GM23338 (cell line): ENCODE measurements around the gene KCNIP2. TPM values are rescaled to one million over a fixed set of nuclear protein-coding genes. Genes with fewer than 3 reads are reported as not detected.

Source experiments
- ATAC-seq: fragments of 200-7000 bp; cut with Tn5 transposase; 3 replicates; pipeline ENCODE4 v1.9.1; 2020
- DNase-seq: peaks from one replicate; pipeline ENCODE4 v3.0.0-alpha.2; 2015; ENCODE audit warnings: low spot score
- H2AFZ ChIP-seq: fragments of 200-600 bp; sonication (generic); 2 replicates; pipeline ENCODE4 v1.8.0; 2016; ENCODE audit warnings: antibody characterized with exemption, mild to moderate bottlenecking, moderate library complexity
- H3F3A ChIP-seq: fragments of 200-600 bp; sonication (generic); replicated peaks from 2 replicates; pipeline ENCODE4 v1.8.0; 2017; ENCODE audit warnings: antibody characterized with exemption, mixed run types, low read depth
- H3K27ac ChIP-seq: fragments of 200-600 bp; sonication (generic); 2 replicates; pipeline ENCODE4 v1.6.1; 2016; ENCODE audit warnings: low read depth
- H3K27me3 ChIP-seq: fragments of 200-600 bp; sonication (generic); 2 replicates; pipeline ENCODE4 v1.8.0; 2016; ENCODE audit warnings: mild to moderate bottlenecking, mixed run types, moderate library complexity; ENCODE audit not compliant: insufficient read depth
- H3K36me3 ChIP-seq: fragments of 200-600 bp; sonication (generic); 2 replicates; pipeline ENCODE4 v1.8.0; 2016; ENCODE audit warnings: mild to moderate bottlenecking; ENCODE audit not compliant: insufficient read depth
- H3K4me1 ChIP-seq: fragments of 200-600 bp; sonication (generic); 2 replicates; pipeline ENCODE4 v1.8.0; 2016; ENCODE audit warnings: mild to moderate bottlenecking, moderate library complexity; ENCODE audit not compliant: insufficient read depth
- H3K4me2 ChIP-seq: fragments of 200-600 bp; sonication (generic); 2 replicates; pipeline ENCODE4 v1.7.1; 2017; ENCODE audit warnings: mixed run types
- H3K4me3 ChIP-seq: fragments of 200-600 bp; sonication (generic); 2 replicates; pipeline ENCODE4 v1.6.1; 2016; ENCODE audit warnings: mixed run types
- H3K79me2 ChIP-seq: fragments of 200-600 bp; sonication (generic); replicated peaks from 2 replicates; pipeline ENCODE4 v1.8.0; 2017; ENCODE audit warnings: mild to moderate bottlenecking; ENCODE audit not compliant: insufficient read depth
- H3K9me2 ChIP-seq: fragments of 200-600 bp; sonication (generic); 2 replicates; pipeline ENCODE4 v1.8.0; 2017; ENCODE audit not compliant: insufficient read depth
- H4K20me1 ChIP-seq: fragments of 200-600 bp; sonication (generic); replicated peaks from 2 replicates; pipeline ENCODE4 v1.8.0; 2017; ENCODE audit warnings: mild to moderate bottlenecking; ENCODE audit not compliant: insufficient read depth
- H3K27ac Mint-ChIP-seq: 2 replicates; pipeline ENCODE4 v1.8.0; 2020; ENCODE audit warnings: inconsistent platforms, mild to moderate bottlenecking, moderate library complexity, mixed read lengths
- H3K27me3 Mint-ChIP-seq: 3 replicates; pipeline ENCODE4 v1.8.0; 2022; ENCODE audit warnings: low read depth, mild to moderate bottlenecking, moderate library complexity, mixed read lengths, inconsistent platforms; ENCODE audit not compliant: insufficient read depth, poor library complexity
- H3K36me3 Mint-ChIP-seq: 3 replicates; pipeline ENCODE4 v1.8.0; 2021; ENCODE audit warnings: low read depth, mild to moderate bottlenecking, inconsistent platforms, moderate library complexity, mixed read lengths
- H3K4me1 Mint-ChIP-seq: 3 replicates; pipeline ENCODE4 v1.8.0; 2020; ENCODE audit warnings: mild to moderate bottlenecking, inconsistent platforms, mixed read lengths
- H3K4me3 Mint-ChIP-seq: 3 replicates; pipeline ENCODE4 v1.8.0; 2021; ENCODE audit warnings: moderate library complexity, mild to moderate bottlenecking, inconsistent platforms, mixed read lengths
- H3K9me3 Mint-ChIP-seq: 3 replicates; pipeline ENCODE4 v1.8.0; 2020; ENCODE audit warnings: moderate library complexity, mild to moderate bottlenecking, inconsistent platforms, mixed read lengths
- EZH2phosphoT487 ChIP-seq: fragments of 200-600 bp; sonication (generic); IDR thresholded peaks from one replicate; pipeline ENCODE4 v1.8.1; 2018; ENCODE audit warnings: antibody characterized with exemption; ENCODE audit not compliant: unreplicated experiment
- NANOG ChIP-seq: IDR thresholded peaks from 2 replicates; pipeline ENCODE4 v1.6.1; 2016; ENCODE audit warnings: antibody characterized with exemption, borderline replicate concordance
- POLR2AphosphoS5 ChIP-seq: IDR thresholded peaks from 2 replicates; pipeline ENCODE4 v1.6.1; 2016; ENCODE audit warnings: antibody characterized with exemption, low read depth
- ZNF331 ChIP-seq: fragments of 250-450 bp; sonication (Bioruptor Pico); IDR thresholded peaks from 2 replicates; pipeline ENCODE4 v1.5.0; 2020; ENCODE audit warnings: low read depth, mild to moderate bottlenecking, moderate library complexity
- polyA plus RNA-seq: library from polyadenylated mRNA; unstranded; fragments of >200 nt; fragmentation: Nextera tagmentation; extraction: Ambion mirVana; gene quantifications from 2 replicates; pipeline ENCODE4 v1.2.1, GENCODE V29; 2016
- total RNA-seq: library from RNA; depleted of rRNA; stranded (reverse); fragments of >200 nt; shearing (Covaris generic); gene quantifications from 2 replicates; pipeline ENCODE4 v1.2.3, GENCODE V29; 2014
- TF ChIP-seq, protein P1 (sequence below): fragments of 250-450 bp; sonication (Bioruptor Pico); IDR thresholded peaks from 2 replicates; pipeline ENCODE4 v1.5.0; 2020; ENCODE audit warnings: mild to moderate bottlenecking, moderate library complexity
- TF ChIP-seq, protein P2 (sequence below): IDR thresholded peaks from 2 replicates; pipeline ENCODE4 v1.6.1; 2016; ENCODE audit warnings: antibody characterized with exemption

The KCNIP2 gene
- total and polyA plus RNA-seq, 2 experiments from 2014 or later: 2.2 to 2.6 TPM

DNA sequence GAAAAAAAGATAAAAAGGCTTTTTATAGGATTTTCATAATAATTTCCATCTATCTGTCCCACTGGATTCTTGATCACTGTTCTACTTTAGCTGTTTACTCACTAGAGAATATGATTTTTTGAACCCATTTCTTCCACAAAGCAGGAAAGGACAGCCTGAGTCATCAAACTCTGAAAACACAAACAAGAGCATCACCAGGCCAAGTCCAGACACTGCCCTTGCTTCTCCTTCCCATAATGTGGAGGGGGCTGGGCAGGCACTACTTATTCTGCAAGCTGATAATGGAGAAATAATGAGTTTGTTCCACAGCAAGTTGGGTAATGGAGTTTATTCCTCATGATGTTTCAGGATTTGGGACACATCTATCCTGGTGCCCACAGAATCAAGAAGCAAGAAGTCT, 13.0 kb upstream of the KCNIP2 start:
- Histone ChIP-seq H4K20me1 (0 out of 2 replicates have a peak, but pooled peaks cover 4% of the 10 kb centered on the region), H3K4me2 (no peak overlapping the region), H2AFZ (no peak overlapping the region), H3K27ac (no peak overlapping the region), H3K79me2 (no peaks in the 10 kb centered on the region), H3K36me3 (no peaks in the 10 kb centered on the region), H3K9me2 (no peaks in the 10 kb centered on the region), H3K4me3 (no peak overlapping the region), H3K4me1 (no peaks in the 10 kb centered on the region), H3F3A (no peaks in the 10 kb centered on the region), H3K27me3 (no peaks in the 10 kb centered on the region)
- no peak for ATAC-seq
- Mint-ChIP-seq H3K9me3 (peaks cover 14% of the 10 kb centered on the region), H3K4me3 (no peak overlapping the region), H3K27me3 (peaks cover 2% of the 10 kb centered on the region), H3K27ac (no peak overlapping the region), H3K36me3 (peaks cover 13% of the 10 kb centered on the region), H3K4me1 (no peaks in the 10 kb centered on the region)
- no peak for DNase-seq
- TF ChIP-seq, protein P1, sequence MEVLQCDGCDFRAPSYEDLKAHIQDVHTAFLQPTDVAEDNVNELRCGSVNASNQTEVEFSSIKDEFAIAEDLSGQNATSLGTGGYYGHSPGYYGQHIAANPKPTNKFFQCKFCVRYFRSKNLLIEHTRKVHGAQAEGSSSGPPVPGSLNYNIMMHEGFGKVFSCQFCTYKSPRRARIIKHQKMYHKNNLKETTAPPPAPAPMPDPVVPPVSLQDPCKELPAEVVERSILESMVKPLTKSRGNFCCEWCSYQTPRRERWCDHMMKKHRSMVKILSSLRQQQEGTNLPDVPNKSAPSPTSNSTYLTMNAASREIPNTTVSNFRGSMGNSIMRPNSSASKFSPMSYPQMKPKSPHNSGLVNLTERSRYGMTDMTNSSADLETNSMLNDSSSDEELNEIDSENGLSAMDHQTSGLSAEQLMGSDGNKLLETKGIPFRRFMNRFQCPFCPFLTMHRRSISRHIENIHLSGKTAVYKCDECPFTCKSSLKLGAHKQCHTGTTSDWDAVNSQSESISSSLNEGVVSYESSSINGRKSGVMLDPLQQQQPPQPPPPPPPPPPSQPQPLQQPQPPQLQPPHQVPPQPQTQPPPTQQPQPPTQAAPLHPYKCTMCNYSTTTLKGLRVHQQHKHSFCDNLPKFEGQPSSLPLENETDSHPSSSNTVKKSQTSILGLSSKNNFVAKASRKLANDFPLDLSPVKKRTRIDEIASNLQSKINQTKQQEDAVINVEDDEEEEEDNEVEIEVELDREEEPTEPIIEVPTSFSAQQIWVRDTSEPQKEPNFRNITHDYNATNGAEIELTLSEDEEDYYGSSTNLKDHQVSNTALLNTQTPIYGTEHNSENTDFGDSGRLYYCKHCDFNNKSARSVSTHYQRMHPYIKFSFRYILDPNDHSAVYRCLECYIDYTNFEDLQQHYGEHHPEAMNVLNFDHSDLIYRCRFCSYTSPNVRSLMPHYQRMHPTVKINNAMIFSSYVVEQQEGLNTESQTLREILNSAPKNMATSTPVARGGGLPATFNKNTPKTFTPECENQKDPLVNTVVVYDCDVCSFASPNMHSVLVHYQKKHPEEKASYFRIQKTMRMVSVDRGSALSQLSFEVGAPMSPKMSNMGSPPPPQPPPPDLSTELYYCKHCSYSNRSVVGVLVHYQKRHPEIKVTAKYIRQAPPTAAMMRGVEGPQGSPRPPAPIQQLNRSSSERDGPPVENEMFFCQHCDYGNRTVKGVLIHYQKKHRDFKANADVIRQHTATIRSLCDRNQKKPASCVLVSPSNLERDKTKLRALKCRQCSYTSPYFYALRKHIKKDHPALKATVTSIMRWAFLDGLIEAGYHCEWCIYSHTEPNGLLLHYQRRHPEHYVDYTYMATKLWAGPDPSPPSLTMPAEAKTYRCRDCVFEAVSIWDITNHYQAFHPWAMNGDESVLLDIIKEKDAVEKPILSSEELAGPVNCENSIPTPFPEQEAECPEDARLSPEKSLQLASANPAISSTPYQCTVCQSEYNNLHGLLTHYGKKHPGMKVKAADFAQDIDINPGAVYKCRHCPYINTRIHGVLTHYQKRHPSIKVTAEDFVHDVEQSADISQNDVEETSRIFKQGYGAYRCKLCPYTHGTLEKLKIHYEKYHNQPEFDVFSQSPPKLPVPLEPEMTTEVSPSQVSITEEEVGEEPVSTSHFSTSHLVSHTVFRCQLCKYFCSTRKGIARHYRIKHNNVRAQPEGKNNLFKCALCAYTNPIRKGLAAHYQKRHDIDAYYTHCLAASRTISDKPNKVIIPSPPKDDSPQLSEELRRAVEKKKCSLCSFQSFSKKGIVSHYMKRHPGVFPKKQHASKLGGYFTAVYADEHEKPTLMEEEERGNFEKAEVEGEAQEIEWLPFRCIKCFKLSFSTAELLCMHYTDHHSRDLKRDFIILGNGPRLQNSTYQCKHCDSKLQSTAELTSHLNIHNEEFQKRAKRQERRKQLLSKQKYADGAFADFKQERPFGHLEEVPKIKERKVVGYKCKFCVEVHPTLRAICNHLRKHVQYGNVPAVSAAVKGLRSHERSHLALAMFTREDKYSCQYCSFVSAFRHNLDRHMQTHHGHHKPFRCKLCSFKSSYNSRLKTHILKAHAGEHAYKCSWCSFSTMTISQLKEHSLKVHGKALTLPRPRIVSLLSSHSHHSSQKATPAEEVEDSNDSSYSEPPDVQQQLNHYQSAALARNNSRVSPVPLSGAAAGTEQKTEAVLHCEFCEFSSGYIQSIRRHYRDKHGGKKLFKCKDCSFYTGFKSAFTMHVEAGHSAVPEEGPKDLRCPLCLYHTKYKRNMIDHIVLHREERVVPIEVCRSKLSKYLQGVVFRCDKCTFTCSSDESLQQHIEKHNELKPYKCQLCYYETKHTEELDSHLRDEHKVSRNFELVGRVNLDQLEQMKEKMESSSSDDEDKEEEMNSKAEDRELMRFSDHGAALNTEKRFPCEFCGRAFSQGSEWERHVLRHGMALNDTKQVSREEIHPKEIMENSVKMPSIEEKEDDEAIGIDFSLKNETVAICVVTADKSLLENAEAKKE (CRISPR knock-in tag): no peak
- TF ChIP-seq EZH2phosphoT487 (no peak), NANOG (no peak), ZNF331 (CRISPR knock-in tag) (no peak), POLR2AphosphoS5 (no peak)

DNA sequence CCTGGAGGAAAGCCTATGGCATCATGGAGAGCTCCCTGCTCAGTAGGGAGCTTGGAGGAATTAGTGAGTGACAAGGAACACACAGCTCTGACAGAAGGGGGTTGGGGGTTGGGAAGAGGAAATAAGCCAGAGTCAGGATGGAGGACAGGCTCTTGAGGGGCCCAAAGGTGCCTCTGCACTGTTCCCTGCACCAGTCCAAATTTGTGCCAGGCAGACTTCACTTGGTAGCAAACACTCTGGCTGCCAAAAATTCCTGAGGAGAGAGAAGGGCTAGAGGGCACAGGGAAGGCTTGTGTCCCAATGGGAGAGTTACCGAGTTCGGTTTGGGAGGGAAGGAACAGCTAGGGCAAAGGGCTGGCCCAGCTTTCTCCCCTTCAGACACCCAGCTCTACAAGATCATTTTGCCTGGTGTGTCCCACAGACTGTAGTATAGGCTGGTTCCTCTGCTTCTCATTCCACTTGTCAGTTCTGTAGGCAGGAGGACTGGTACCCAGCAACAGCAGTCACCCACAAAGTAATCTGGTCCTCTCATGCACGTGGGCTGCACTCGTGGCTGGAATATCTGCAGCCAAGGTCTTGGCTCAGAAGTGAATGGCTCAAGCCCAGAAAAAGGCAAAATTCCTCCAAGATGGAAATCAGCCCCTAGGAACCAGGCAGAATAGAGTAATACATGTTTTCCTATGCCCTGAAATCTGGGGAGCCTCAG, 8.0 kb upstream of the KCNIP2 start:
- no peak overlapping the region for H2AFZ ChIP-seq
- no peak overlapping the region for H3K4me3 ChIP-seq
- 0 out of 2 replicates have a peak, but pooled peaks cover 9% of the 10 kb centered on the region for H4K20me1 ChIP-seq
- H3K4me2 ChIP-seq: no peak overlapping the region
- Mint-ChIP-seq H3K27me3 (peaks cover 9% of the 10 kb centered on the region), H3K4me3 (no peak overlapping the region), H3K36me3 (no peaks in the 10 kb centered on the region), H3K9me3 (no peaks in the 10 kb centered on the region), H3K4me1 (peaks cover 21% of the 10 kb centered on the region), H3K27ac (no peak overlapping the region)
- ATAC-seq (no peak), DNase-seq (no peak)
- no peak overlapping the region for H3K27ac ChIP-seq
- H3K36me3 ChIP-seq: no peaks in the 10 kb centered on the region
- no peak for TF ChIP-seq EZH2phosphoT487
- TF ChIP-seq, protein P2, sequence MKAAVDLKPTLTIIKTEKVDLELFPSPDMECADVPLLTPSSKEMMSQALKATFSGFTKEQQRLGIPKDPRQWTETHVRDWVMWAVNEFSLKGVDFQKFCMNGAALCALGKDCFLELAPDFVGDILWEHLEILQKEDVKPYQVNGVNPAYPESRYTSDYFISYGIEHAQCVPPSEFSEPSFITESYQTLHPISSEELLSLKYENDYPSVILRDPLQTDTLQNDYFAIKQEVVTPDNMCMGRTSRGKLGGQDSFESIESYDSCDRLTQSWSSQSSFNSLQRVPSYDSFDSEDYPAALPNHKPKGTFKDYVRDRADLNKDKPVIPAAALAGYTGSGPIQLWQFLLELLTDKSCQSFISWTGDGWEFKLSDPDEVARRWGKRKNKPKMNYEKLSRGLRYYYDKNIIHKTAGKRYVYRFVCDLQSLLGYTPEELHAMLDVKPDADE: no peak
- no peaks in the 10 kb centered on the region for H3F3A ChIP-seq
- no peaks in the 10 kb centered on the region; the same call in 1 of the 2 replicates for H3K9me2 ChIP-seq
- no peaks in the 10 kb centered on the region for H3K4me1 ChIP-seq
- no peaks in the 10 kb centered on the region for H3K27me3 ChIP-seq
- H3K79me2 ChIP-seq: no peaks in the 10 kb centered on the region
